HG02678 (cell line): ENCODE results near the gene MIAT.
"Not testable (repeated sequence)": the region's sequence is repeated elsewhere in the genome, so short reads cannot be mapped to it uniquely, and the experiment has no call there.

Experiments
- ATAC-seq: cut with Tn5 transposase; IDR thresholded peaks from one replicate; pipeline ENCODE4 v1.9.1; 2021; ENCODE audit warnings: mild to moderate bottlenecking, moderate library complexity; ENCODE audit not compliant: unreplicated experiment

MIAT gene

DNA sequence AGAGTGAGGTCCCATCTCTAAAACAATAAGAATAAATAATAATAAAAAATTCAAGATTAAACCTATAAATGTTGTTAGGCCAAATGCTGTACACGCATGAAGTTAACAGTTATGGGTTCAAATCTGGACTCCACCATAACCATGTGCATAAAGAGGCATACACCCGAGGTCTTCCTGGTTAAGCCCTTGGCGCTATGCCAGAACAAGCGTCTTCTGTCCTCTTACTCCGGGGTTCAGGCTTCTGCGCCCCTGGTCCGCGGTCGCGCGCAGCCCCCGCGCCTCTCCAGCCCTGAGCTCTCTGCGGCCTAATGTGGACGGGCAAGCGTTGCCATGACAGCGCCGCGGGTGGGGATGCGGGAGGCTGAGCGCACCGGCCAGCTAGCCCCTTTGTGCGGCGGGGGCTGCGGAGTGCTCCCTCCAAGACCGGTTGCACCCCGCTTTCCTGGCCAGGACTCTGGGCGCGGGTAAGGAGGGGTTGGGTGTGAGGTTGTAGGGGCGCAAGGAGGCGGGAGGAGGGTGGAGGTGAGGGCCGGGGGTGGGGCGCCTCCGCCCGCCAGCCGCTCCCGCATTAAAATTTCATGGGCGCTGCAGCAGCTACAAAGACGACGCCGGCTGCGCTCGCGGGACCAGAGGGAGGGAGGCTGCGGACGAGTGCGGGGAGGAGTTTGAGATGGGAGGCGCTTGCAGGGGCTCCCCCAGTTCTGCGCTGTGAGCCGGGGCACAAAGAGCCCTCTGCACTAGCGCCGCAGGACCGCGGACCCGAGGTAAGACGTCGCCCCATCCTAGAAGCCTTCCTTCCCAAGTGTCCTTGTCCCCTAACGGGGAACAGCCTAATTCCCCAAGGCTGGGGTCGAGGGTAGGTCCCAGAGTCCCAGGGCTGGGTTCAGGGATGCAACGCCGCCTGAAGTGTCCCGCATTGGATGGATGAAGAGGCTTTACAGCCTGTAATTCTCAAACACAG is at the start of gene MIAT:
Gene MIAT (plus strand): TSS at position 698 of the 961 bp plus-strand sequence.
- peak; percentile 55 for ATAC-seq

DNA sequence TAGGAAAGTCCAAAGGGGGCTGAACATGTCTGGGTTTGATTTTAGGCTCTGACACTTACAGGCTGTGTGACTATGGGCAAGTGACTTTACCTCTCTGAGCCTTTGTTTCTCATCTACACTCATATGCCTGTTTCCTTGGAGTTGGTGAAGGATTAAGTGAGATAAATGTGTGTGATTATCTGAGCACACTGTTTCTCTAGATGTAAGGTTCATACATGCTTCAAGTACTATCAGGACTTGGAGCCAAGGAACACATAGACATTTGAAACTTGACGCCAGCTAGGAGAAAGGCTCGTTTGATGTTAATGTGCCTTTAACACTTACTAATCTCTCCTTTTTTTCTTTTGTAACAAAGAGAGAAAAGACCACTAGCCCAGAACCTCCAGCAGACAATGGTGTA is 49.3 kb upstream of the MIAT start:
- no peak for ATAC-seq

DNA sequence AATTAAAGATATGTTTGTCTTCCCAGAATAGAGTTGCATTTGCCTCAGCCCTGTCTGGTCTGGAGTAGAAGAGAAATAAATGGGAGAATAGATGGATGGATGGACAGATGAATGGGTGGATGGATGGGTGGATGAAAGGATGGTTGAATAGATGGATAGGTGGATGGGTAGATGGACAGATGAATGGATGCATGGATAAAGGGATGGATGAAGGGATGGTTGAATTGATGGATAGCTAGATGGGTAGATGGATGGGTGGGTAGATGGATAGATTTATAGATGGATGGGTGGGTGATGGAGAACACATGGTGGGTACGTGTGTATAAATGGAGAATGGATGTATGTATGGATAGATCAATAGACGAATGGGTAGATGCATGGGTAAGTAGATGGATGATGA is 48.1 kb upstream of the MIAT start:
- no peak for ATAC-seq

DNA sequence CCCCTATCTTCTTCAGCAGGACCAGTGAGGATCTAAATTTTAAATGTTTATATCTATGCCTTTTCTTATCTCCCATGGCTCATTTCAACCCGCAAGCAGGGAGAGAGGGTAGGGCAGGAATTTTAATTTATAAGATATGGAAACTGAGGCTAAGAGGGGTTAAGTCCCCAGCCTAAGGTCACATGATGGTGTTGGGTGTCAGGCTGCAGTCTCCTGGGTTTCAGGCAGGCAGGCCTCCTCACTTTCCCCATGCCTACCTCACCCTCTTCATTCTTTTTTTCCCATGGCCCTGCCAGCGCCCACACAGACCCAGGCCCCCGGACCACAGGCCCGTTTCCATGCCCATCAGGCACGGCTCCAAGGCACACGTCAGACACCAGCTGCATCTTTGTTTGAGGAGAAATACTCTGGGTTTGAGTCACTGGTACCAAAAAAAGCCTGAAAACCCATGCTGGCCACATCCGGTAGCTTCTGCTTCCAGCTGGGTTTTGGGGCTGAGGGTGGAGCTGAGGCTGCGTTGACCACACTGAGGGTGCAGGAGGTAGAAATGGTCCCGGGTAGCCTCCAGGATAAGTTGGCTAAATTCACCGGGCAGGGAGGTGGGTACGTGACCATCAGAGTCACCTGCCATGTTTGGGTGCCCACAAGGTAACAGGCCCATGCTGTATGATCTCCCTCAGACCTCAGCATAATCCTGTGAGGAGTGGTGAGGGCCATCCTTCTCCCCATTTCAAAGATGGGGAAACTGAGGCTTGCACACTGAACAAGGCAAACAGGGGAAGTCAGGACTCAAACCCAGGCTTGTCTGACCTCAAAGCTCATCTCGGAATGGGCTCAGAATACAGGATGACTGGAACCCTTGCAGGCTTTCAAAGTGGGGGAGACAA is 47.1 kb upstream of the MIAT start:
- ATAC-seq, result peak; percentile 80

DNA sequence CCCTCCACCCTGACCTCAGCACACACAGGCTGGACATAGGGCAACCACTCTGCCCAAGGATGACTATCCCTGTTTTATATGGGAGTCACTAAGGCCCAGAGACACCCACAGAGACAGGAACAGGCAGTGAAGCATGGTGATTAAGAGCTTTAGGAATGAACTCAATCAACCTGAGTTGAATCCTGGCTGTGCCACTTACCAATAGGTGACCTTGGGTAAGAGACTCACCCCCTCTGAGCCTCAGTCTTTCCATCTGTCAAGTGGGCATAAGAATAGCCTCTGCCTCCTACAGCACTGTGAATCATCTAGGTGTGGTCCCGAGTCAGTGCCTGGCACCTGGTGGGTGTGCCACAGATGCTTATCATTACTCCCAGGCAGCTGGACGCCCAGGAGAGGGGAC is 46.4 kb upstream of the MIAT start:
- ATAC-seq, result no peak

DNA sequence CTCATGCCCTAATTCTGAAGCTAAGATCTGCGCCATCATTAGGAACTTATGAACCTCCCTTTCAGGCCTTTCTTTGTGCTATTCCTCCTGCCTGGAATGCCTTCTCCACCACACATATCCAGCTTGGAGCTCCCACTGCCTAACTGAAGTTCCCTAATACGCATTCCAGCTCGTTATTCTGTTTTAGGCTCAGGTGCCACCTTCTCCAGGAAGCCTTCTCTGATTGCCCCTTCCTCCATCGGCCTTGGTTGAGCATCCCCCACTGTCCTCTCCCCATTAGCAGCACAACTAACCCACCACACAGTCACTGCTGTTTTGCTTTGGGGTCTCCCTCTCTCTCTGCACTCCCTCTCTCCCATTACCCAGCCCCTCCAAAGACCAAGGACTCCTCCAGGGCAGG is 44.7 kb upstream of the MIAT start:
- no peak for ATAC-seq

DNA sequence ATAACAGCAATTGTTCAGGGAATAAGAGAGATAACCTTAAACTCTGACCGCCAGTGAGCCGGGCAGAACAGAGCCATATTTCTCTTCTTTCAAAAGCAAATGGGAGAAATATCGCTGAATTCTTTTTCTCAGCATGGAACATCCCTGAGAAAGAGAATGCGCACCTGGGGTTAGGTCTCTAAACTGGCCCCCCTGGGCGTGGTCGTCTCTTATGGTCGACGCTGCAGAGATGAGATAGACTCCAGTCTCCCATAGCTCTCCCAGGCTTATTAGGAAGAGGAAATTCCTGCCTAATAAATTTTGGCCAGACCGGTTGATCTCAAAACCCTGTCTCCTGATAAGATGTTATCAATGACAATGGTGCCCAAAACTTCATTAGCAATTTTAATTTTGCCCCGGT is 43.6 kb upstream of the MIAT start:
- ATAC-seq, result not testable (repeated sequence)

DNA sequence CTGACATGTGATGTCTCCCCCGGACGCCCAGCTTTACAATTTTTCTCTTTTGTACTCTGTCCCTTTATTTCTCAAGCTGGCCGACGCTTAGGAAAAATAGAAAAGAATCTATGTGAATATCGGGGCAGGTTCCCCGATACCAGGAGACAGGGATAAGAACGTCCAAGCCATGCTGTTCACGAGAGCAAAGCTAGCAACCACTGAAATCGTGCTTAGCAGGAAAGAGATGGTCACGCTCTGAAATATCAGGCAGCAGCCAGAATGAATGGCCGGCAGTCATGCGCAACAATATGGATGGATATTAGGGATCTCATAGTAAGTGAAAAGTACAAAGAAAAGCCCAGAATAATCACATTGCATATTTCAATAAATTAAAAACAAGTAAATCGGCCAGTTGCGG is 43.1 kb upstream of the MIAT start:
- ATAC-seq, result no peak

DNA sequence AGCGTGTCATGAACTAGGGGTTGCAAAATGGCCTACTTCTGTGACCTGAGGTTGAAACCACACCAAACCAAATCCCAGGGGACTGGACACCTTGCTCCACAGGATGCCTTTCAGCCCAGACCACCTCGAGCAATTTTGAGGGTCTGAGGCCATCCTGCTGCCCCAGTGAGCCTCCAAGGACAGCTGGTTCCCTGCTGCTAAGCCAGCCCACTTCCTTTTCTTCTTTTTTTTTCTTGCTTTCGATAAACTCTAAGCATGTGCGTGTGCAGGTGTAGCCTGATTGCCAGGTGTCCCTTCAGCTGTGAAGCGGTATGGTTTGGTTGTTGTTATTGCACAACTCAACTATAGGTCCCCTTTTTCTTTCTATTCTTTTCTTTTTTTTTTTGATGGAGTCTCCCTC is 42.2 kb upstream of the MIAT start:
- ATAC-seq, result peak; percentile 62

DNA sequence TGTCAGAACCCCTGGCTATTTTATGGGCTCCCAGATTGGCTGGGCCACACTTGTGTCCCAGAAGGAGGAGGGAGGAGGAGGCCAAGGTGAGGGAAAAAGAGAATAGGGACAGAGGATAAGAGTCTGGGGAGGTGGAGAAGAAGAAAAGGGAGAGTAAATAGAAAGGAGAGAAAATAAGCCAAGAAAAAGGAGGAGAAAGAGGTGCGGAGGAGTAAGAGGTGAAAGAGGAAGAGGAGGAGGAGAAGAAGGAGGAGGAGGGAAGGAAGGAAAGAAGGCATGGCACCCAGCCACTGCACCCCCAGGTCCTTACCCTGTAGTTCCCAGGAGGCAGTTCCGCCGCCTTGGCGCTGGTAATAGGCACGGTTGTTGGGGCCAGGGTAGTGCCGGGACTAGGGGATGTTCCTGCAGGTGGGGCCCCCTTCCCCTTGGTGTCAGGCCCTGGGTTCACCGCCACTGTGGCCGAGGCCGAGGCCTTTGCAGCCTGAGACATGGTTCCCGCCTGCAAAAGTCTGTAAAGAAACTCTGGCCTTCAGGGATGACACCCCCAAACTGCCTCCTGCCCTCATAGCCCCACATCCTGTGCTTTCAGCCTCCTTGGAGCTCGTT is 41.5 kb upstream of the MIAT start:
- ATAC-seq, result no peak

DNA sequence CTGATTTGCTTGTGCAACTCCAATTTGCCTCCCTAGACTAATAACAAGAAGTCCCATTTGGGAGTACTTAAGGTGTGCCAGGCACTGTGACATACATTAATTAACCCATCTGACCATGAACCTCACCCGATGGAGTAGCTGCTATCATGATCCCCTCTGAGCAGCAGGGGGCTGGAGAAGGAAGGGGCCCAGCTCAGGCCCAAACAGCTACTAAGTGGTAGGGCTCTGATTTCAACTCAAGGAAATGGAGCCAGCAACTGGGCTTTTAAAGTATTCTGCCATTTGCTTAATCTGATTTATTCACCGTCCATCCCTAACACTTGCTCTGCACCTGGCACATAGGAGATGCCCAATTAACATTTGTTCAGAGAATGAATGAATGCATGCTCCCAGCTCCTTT is 40.7 kb upstream of the MIAT start:
- ATAC-seq, result no peak

DNA sequence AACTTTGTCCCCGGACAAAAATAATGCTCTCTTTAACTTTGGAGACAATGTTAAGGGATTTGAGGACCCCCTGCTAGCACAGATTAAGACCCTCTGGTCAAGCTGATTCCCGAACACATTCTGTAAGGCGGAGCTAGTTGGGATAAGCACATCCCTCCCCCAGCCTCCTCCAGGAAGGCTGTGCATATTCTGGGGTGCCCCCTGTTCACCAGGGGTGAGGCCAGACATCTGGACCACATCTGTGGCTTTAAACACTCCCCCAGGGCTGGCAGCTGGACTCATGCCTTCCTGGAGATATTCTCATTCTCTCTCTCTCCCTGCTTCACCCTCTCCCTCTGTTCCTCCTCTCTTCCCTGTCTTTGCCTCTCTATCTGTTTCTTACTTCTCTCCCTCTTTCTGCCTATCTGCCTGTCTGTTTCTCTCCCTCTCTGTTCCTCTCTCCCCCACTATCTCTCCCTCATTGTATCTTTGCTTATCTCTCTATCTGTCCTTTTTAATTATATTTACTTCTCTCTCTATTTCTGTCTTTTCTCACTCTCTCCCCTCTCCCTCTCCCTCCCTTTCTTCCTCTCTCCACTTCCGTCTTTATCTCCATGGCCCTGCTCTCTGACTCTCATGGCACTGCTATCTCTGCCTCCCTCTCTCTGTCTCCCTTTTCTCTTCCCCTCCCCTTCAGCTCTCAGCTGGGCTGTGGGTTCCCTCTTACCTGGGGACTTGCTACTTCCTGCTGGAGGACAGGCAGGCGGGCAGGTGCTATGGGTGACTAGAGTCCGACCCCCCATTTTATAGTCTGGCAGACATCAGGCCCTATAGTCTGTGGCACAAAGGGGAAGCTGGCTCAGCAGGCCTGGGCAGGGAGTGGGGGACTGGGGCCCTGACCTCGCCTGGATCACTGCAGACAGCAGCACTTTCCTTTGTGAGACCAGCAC is 39.9 kb upstream of the MIAT start, which contains the start of gene CRYBB1:
Gene CRYBB1 (minus strand): TSS at position 757 of the 929 bp plus-strand sequence. CDS start 1,708 bp downstream, outside the sequence.
- no peak for ATAC-seq

DNA sequence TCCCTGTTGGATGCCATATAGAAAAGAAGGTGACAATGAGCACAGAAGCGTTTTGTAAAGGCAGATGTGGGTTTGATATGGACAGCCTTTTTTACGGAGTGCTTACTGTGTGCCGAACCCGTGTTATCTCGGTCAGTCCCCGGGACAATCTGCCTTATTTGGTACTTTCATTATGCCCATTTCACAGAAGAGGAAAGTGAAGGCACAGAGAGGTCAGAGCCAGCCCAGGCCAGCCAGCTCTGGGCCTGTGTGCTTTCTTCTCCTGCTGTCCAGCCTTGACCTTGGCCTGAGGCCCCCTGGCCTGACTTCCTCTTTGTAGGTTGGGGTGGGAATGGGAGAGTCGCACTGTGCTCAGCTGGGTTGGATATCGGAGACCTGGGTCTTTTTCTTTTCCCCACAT is 38.9 kb upstream of the MIAT start:
- no peak for ATAC-seq

DNA sequence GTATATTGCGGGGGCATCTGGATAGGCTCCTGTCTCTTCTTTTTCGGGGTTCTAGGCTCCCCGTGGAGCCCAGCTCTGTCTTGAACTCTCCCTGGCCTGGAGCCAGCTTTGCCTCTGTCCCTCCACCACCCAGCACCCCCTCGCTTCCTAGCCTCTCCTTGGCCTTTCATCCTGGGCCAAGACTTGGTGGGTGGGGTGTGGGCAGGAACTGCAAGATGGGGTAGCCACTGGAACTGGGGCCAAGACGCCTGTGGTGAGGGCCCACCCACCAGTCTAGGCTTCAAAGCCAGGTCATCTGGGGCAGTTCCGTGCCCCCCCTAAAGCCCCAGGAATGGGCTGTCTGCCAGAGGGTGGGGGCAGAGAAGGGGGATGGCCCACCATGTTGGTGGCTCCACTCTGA is 37.9 kb upstream of the MIAT start:
- no peak for ATAC-seq

DNA sequence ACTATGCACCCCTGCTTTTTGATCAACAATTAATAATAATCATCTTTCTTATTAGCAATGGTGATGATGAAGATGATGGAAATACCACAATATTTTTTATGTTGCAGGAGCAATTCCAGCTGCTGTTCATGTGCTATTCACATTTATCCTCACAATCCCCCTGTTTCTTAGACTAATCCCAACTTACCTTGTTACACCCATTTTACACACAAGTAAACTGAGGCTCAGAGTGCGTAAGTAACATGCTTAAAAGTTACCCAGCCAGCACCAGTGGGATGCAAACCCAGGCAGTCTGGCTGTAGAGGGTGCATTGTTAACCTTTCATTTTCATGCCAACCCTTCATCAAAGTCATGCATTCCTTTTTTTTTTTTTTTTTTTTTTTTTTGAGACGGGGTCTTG is 37.2 kb upstream of the MIAT start:
- no peak for ATAC-seq

DNA sequence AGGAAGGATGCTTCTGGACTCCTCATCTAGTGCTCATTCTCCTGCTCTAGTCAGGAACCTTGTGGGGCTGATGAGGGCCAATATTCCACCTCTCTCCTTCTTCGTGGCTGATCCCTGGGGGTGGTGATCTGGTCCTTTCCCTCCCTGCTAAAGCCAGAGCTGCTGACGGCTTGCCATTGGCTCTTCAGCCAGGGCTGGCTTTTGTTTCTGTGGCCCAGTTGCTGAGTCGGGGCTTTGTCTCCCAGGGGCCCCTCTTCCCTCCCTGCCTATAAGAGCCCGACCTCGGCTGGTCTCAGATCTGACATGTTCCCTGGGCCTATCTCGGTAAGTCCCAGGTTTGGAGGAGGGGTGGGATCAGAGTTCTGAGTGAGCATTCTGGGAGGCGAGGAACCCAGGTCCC is 35.7 kb upstream of the MIAT start, which contains the start of gene CRYBA4:
Gene CRYBA4 (plus strand): TSS at position 301 of the 400 bp plus-strand sequence. CDS start 634 bp downstream, outside the sequence.
- no peak for ATAC-seq

DNA sequence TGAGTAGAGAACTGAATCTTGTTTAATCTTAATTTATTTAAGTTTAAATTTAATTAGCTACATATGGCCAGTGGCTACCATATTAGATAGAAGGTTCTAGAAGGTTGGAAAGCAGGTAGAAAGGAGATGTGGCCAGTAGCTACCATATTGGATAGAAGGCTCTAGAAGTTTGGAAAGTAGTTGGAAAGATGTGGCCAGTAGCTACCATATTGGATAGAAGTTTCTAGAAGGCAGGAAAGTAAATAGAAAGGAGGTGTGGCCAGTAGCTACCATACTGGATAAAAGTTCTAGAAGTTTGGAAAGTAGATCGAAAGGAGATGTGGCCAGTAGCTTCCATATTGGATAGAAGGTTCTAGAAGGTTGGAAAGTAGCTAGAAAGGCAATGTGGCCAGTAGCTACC is 33.4 kb upstream of the MIAT start:
- no peak for ATAC-seq

DNA sequence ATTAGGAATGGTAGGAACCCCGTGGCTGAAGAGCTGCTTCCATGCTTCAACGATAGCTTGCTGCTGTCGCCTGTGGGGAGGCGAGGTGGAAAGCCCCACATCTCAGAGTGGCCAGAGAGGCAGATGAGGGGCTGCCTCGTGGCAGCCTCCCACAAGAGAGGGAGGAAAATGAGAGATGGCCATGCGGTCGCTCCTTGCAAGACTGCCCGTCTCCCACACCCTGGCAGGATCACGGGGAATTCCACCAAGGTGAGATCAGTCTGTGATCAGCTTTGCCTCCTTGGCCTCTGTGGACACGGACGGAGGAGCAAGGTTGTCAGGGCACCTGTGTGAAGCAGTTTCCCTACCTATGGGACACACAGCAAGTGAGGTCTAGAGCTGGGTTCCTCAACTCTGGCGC is 32.6 kb upstream of the MIAT start:
- no peak for ATAC-seq

DNA sequence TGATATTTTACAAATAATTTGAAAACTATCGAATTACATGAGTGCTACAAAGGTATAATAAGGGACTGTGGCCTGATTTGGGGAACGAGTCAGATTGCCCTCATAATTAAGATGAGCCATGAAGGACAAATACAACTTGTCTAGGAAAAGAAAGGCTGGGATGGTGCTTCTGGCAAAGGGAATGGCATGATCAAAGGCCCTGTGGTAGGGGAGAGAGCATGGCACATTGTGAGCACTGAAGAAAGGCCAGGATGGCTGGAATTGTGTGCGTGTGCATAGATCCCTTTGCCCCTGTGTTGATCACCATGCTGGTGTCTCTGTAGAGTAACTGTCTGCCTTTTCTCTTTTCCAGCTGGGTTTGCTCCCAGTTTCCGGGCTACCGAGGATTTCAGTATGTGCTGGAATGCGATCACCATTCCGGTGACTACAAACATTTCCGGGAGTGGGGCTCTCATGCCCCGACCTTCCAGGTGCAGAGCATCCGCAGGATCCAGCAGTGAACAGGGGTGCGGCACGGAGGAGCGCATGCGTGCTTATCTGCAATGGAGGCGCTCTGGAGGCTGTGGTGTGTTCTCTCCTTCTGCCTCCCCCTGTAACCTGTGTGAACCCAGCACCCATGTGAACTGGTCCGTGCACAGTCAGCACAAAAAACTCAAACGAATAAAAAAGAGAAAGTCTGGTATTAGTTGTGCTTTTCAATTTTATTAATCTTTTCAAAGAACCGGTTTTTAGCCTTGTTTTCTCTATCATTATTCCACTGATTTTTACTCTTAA is 27.2 kb upstream of the MIAT start:
- no peak for ATAC-seq
